GM18505 (cell line): ENCODE measurements around the gene ROR1.
A peak's percentile ranks its signal among the peaks of the same experiment; 100 is the strongest.

Source experiments
- ATAC-seq: cut with Tn5 transposase; IDR thresholded peaks from one replicate; pipeline ENCODE4 v1.9.1; 2021; ENCODE audit not compliant: unreplicated experiment
- POLR2A ChIP-seq: IDR thresholded peaks from 4 replicates; pipeline ENCODE4 v1.6.1; 2011; ENCODE audit warnings: borderline replicate concordance; ENCODE audit not compliant: insufficient read depth, insufficient read length; ENCODE audit errors: extremely low read depth

The ROR1 gene

DNA sequence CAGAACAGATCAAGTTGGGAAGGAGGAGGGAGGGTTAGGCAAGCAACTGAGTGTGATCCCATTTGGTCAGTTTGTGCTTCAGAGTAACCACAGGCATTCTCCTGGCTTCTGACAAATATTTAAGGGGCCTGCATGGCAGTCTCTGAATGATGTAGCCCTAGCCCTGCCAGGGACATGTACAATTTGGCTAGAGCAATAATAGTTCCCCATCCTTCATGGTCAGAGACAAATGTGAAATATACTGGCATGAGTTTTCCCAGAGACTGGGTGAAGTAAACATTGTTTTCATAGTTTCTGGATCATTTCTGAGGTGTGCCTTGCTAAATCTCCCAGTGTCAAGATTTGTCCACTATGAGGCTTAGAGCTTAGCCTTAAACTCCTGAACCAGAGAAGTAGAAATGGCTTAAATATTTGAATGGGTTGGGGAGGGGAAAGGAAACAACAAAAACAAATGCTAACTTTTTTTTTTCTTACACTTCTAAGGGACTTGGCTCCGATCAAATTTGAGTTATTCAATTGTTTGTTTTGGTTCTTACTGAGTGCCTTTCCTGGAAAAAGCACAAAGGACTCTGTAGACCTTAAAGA is 387.6 kb downstream of the ROR1 start:
- no peak for ATAC-seq
- no peak for TF ChIP-seq POLR2A

GRCh38 chr1:64162151-64162550 is 388.3 kb downstream of the ROR1 start:
- no peak for TF ChIP-seq POLR2A
- ATAC-seq = no peak

DNA sequence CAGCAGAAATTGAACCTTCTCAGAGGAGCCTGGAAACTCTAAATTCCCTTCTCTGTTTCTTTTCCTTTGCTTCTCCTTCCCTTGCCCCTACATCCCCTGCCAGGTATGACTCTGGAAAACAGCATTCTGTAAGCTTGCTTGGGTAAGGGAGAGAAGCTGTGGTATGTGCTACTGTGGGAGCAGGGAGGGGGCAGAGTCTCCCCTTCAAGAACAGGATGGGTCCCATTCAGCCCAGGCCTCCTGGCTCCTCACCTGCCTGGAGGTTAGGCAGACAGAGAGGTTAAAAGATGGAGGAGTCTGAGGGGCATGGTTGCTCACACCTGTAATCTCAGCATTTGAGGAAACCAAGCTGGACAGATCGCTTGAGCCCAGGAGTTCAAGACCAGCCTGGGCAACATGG is 389.0 kb downstream of the ROR1 start:
- TF ChIP-seq POLR2A = no peak
- ATAC-seq = no peak

GRCh38 chr1:64163431-64163830 is 389.6 kb downstream of the ROR1 start:
- ATAC-seq = no peak
- TF ChIP-seq POLR2A = no peak

DNA sequence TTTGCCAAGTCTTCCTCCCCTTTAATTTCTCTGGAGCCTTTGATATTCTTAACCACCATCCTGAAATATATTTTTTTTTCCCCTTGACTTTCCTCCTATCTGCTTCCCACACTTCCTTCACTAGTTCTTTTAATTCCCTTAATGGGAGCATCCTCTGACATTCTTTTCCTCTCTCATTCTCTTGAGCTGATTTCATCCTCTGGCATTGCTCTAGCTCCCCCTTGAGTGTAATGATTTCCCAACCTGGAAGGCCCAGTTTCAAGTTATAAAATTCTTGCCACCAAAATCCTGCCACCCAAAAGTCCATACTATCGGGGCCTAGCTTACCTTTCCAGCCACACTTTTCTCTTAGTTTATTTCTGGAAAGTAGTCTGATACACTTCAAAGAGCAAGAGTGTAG is 390.2 kb downstream of the ROR1 start:
- no peak for TF ChIP-seq POLR2A
- no peak for ATAC-seq

GRCh38 chr1:64166629-64167028 is 392.8 kb downstream of the ROR1 start:
- TF ChIP-seq POLR2A = no peak
- no peak for ATAC-seq

GRCh38 chr1:64167176-64167575 is 393.4 kb downstream of the ROR1 start:
- no peak for ATAC-seq

GRCh38 chr1:64171246-64171645 is 397.4 kb downstream of the ROR1 start:
- no peak for TF ChIP-seq POLR2A
- ATAC-seq = no peak

More at GRCh38 chr1:64167176-64167575, 393.4 kb downstream of the ROR1 start:
- no peak for TF ChIP-seq POLR2A

GRCh38 chr1:64171797-64172281 is 398.0 kb downstream of the ROR1 start:
- TF ChIP-seq POLR2A = no peak
- ATAC-seq = peak; percentile 75

DNA sequence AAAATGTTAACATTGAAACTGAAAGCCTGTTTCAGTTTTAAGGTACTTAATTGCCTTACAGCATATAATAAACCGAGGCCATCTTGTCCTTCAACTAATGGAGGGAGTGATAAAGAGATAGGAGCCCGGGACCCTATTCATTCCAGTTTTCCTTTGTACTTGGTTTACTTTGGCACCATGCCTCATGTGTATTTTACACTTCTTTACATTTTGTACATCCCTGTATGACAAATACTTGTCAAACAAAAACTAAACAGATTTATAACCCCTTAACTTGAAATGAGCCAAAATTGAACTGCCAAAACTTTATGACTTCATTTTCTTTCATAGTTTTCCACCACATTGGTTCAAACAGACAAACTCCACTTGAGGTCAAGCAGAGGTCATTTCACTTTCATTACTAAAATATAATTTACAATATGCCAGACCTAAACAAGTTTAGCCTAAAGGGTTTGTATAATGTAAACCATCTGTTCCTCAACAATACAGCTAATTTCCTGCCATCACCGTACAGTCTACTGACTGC is 398.7 kb downstream of the ROR1 start:
- no peak for TF ChIP-seq POLR2A
- no peak for ATAC-seq

DNA sequence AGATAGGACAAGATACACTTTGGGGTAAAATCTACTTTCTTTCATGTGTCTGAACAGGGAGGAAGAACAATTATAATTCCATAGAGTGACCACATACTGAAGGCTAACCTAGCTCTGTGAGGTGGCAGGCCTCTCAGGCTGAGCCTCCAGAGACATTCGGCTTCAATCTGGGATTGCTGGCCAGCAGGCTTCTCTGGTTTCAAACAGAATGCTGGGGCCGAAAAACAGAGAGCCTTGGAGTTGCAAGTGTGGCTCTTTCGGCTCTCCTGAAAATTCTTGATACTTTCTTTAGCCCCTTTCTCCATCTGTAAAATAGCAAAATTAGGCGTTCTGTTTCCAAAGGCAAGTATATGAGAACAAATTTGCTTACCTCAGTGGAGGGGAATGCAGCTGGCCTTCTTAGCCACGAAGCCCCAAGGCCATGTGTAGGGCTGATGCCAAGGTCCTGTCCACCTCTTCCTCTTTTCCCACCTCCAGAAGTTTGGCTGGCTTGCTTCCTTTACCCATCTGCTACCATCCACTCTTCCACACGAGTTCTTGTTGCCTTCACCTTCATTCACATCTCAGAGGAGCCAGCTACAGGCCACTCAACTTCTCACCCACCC is 399.6 kb downstream of the ROR1 start:
- TF ChIP-seq POLR2A = no peak
- no peak for ATAC-seq

- ATAC-seq = no peak
- no peak for TF ChIP-seq POLR2A
These were observed 401.8 kb downstream of the ROR1 start for GRCh38 chr1:64175639-64176038.

DNA sequence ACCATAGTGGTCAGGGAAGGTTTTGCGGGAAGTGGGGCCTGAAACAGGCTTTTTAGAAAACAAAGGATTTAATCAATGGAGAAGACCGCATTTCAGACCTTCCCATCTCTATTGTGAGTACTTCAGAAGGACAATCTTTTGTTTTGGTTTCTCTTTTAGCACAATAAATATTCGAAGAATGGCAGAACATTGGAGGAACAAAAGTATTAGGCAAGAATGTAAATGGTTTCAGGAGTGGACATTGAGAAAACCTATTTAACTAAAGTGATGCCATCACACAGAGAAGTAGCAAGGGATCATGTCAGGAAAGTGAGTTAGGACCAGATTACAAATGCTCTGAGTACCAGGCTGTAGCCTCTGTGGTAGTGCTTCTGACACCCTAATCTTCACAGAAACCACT is 402.8 kb downstream of the ROR1 start:
- TF ChIP-seq POLR2A = no peak
- ATAC-seq = no peak

- no peak for TF ChIP-seq POLR2A
- ATAC-seq = no peak
These were observed 405.8 kb downstream of the ROR1 start for GRCh38 chr1:64179588-64179987.

DNA sequence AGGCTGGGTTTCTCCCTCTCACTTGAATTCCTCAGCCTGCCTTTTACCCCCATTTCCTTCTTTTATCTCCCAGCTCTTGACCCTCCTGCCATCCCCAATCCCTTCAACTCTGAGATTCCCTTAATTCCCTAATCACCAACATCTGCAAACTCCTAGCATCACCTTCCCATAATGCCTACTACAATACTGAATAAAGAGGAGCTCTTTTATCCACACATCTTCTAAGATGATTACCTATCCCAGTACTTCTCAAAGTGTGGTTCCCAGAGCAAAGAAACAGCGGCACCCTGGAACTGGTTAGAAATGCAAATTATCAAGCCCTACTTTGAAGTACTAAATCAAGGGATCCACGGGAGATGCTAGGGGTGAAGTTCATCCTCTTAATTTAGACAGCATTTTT is 408.4 kb downstream of the ROR1 start:
- no peak for ATAC-seq
- no peak for TF ChIP-seq POLR2A

DNA sequence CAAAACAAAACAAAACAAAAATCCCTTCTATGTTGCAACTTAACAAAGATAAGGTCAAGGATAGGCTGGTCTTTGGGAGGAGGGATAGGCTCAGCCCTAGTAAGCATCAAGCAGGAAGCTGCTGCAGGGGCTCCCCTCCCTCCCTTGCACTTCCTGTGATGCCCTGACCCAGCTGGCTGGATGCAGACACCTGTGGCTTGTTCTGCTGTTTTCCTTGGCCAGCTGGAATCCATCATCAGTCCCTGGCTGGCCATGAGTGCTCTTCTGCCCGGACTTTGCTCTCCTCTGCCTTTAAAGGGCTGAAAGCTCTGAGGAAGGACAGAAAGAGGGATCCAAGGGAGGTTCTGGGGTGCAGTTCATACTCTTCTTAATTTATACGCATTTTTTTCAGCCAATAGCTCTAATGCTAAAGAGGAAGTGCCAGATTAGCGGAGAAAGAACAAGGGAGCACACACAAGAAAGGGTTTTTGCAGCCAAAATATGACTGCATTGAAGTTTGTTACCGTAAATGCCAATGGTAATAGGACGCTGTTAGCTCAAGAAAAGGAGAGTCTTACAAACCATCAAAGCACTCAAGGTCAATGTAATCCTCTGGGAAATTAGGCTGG is 409.7 kb downstream of the ROR1 start:
- no peak for TF ChIP-seq POLR2A
- no peak for ATAC-seq
